GM12865 (cell line): ENCODE data around the gene EXOC3L1.
A peak's percentile ranks its signal among the peaks of the same experiment; 100 is the strongest.

Source experiments
- DNase-seq: peaks from one replicate; pipeline ENCODE4 v3.0.0; 2010; ENCODE audit warnings: low read depth
- H3K4me3 ChIP-seq: 2 replicates; pipeline ENCODE4 v1.5.1; 2011; ENCODE audit warnings: mild to moderate bottlenecking, low read depth, low read length, control low read depth
- TF ChIP-seq, protein P1 (sequence below): IDR thresholded peaks from 2 replicates; pipeline ENCODE4 v1.5.1; 2011; ENCODE audit warnings: low read length, control low read depth, low read depth, inconsistent platforms; ENCODE audit not compliant: insufficient read depth; ENCODE audit errors: missing control alignments

Gene EXOC3L1

DNA sequence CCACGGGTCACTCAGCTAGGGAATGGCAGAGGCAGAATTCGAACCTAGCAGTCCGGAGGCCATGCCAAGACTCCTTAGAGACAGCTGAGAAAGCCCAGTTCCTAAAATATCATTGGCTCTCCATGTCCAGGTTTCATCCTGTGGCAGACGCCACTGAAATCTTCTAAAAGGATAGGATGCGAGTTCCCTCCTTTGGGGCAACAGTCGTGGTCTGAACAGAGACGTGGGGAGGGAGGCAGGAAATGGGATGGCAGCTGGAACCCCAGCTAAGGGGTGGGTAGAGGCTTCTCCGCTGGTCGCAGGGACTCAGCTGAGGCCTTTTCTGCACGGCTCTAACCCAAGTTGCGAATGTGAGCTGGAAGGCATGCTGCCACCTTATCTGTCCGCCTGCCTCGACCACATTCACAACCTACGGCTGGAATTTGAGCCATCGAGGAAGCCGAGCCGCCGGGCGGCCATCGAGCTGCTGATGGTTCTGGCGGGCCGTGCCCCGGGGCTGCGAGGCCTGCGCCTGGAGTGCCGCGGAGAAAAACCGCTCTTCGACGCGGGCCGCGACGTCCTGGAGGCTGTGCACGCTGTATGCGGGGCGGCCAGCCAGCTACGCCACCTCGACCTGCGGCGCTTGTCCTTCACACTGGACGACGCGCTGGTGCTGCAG is 27.3 kb downstream of the EXOC3L1 start:
- H3K4me3 ChIP-seq = peak overlapping the region; percentile 39
- TF ChIP-seq, protein P1, sequence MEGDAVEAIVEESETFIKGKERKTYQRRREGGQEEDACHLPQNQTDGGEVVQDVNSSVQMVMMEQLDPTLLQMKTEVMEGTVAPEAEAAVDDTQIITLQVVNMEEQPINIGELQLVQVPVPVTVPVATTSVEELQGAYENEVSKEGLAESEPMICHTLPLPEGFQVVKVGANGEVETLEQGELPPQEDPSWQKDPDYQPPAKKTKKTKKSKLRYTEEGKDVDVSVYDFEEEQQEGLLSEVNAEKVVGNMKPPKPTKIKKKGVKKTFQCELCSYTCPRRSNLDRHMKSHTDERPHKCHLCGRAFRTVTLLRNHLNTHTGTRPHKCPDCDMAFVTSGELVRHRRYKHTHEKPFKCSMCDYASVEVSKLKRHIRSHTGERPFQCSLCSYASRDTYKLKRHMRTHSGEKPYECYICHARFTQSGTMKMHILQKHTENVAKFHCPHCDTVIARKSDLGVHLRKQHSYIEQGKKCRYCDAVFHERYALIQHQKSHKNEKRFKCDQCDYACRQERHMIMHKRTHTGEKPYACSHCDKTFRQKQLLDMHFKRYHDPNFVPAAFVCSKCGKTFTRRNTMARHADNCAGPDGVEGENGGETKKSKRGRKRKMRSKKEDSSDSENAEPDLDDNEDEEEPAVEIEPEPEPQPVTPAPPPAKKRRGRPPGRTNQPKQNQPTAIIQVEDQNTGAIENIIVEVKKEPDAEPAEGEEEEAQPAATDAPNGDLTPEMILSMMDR = no peak

DNA sequence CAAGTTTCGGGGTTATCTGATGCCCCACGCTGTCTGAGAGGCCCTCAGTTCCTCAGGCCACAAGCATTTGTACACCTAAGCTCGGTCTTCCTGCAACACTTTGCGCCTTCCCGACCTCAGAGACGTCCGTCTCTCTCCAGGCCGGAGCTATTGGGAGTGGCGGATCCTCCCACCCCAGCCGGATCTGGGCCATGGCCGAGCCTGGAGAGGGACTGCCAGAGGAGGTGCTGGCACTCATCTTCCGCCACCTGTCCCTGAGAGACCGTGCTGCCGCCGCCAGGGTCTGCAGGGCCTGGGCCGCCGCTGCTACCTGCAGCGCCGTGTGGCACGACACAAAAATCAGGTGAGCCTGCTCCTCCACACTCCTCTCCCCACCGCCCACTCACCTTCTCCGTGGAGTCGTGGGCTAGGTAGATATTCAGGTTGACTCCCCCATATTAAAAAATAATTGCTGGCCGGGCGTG is 28.3 kb downstream of the EXOC3L1 start:
- TF ChIP-seq, protein P1 = no peak
- DNase-seq = no peak
- no peak overlapping the region for H3K4me3 ChIP-seq

More for the DNA sequence above, 27.3 kb downstream of the EXOC3L1 start:
- no peak for DNase-seq

DNA sequence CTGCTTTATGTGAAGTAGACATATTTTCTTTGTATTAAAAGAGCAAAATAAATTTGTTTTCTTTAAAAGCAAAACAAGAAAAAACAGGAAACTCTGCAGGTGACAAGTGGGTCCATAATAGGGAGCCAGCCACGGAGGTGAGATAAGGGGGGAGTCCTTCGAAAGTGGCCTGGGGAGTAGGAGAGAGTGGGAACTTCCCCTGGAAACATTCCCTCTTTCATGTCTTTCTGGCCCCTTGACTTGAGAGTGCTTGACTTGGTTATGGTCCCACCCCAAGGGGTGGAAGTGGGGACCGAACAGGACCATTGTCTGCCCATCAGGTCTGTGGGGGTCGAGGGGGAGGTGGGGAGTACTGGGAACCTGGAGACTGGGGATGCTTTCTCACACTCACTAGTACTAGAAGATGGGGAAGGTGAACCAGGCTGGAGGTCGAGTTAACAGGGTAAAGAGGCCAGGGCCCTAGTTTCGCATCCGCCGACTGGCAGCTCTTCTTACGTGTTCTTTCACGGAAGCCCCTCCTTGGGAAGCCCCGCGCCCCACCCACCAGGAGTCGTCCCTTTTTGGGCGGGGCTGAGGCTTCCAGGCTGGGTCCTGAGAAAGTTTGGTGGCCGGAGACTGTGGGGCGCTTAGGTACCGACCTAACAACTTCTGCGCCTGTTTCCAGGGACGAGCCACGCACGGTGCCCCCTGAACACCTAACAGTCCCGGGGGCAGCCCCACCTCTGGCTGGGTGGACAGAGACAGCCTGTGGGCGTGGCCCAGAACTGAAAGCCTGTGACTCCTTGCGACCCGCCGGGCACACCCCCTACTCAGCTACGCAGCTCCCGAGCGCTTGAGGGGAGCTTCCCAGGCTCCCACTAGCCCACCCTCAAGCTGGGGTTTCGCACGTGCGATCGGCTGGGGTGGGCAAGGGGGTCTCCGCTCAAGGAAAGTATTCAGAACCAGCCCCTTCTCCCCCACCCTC is 31.0 kb downstream of the EXOC3L1 start:
- DNase-seq = peak; percentile 93
- H3K4me3 ChIP-seq = peak overlapping the region; percentile 99
- TF ChIP-seq, protein P1 = no peak

DNA sequence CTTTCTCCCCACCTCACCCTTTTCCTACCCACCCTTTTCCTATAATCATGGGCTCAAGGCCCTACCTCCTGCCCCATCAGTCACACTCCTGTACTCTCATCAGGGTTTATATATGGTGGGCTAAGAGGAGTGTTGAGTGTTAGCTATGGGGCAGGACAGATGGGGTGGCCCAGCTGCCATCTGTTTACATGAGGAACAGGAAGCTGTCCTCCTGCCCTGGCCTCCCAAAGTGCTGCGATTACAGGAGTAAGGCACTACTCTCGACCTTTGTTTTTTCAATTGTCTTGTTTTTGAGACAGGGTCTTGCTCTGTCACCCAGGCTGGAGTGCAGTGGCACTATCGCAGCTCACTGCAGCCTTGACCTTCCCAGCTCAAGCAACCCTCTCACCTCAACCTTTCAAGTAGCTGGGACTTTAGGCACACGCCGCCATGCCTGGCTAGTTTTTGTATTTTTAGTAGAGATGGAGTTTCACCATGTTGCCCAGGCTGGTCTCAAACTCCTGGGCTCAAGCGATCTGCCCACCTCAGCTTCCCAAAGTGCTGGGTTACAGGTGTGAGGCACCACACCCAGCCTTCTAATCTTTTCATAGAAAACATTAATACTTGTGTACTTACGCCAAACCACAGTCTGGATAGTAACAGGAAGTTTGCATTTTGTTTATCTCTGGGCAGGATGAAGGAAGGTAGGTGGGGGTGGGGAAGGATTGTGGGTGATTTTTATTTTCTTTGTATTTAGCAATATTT is 31.9 kb downstream of the EXOC3L1 start:
- peak; percentile 45 for DNase-seq
- TF ChIP-seq, protein P1 = no peak
- peak overlapping the region; percentile 99 for H3K4me3 ChIP-seq

DNA sequence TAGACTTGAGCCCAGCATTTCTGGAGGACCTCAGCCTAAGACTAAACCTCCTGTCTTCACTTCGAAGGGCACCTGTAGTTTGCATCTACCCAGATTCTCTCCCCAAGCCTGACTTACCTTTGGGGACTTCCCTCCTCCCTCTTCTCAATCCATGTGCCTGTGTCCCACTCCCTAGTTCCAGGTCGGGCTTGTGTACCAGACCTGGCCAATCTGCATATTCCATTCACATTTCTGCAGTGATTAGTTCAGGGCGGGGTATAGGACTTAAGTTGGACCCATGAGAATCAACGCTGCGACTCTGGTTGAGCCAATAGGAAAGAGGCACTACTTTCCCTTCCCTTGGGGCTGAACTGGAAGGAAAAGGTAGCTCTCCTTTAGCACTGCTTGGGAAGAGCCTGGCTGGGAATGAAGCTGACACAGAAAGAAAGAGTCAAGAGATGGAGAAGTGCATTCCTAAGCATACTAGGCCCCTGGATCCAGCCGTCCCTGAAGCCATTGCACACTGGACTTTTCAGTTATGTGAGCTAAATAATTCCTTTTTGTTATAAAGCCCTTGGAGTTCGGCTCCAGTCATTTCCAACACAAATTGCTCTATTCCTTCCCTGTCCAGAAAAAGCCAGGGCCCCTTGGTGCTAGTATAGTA is 32.7 kb downstream of the EXOC3L1 start:
- no peak for DNase-seq
- no peak overlapping the region for H3K4me3 ChIP-seq
- TF ChIP-seq, protein P1 = no peak
